IPS-15b (cell line): ENCODE data around the gene BOLL.
"Not testable (repeated sequence)": the region's sequence is repeated elsewhere in the genome, so short reads cannot be mapped to it uniquely, and the experiment has no call there.

Source experiments
- H3K27me3 ChIP-seq: one replicate; pipeline ENCODE4 v1.6.1; 2013; ENCODE audit warnings: low read length; ENCODE audit not compliant: control insufficient read depth, insufficient read depth
- H3K36me3 ChIP-seq: one replicate; pipeline ENCODE4 v1.6.1; 2013; ENCODE audit warnings: low read length; ENCODE audit not compliant: control insufficient read depth, insufficient read depth
- H3K4me1 ChIP-seq: one replicate; pipeline ENCODE4 v1.6.1; 2013; ENCODE audit warnings: mild to moderate bottlenecking, low read length; ENCODE audit not compliant: control insufficient read depth, insufficient read depth
- H3K4me3 ChIP-seq: one replicate; pipeline ENCODE4 v1.5.1; 2013; ENCODE audit warnings: low read depth, low read length
- H3K9ac ChIP-seq: one replicate; pipeline ENCODE4 v1.6.1; 2013; ENCODE audit warnings: low read depth, mild to moderate bottlenecking, low read length
- H3K9me3 ChIP-seq: one replicate; pipeline ENCODE4 v1.6.1; 2013; ENCODE audit warnings: mild to moderate bottlenecking, low read length; ENCODE audit not compliant: control insufficient read depth, insufficient read depth

Gene BOLL

DNA sequence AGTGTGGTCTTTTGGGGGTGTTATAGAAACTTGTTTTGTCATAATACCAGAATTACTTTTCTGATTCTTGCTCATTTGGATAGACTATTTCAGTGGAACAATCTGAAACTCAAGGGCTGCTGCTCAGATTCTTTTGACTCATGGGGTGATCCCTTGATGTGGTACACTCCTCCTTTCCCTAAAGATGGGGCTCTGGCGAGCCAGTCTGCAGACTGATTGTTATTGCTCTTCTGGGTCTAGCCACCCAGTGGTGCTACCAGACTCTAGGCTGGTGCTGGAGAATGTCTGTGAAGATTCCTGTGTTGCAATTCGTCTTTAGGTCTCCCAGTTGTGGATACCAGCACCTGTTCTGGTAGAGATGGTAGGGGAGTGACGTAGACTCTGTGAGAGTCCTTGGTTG, 84.2 kb downstream of the BOLL start:
- Histone ChIP-seq H3K36me3 (no peaks in the 10 kb centered on the region), H3K4me3 (no peak overlapping the region), H3K27me3 (no peaks in the 10 kb centered on the region), H3K9ac (no peak overlapping the region), H3K4me1 (no peaks in the 10 kb centered on the region), H3K9me3 (no peaks in the 10 kb centered on the region)

DNA sequence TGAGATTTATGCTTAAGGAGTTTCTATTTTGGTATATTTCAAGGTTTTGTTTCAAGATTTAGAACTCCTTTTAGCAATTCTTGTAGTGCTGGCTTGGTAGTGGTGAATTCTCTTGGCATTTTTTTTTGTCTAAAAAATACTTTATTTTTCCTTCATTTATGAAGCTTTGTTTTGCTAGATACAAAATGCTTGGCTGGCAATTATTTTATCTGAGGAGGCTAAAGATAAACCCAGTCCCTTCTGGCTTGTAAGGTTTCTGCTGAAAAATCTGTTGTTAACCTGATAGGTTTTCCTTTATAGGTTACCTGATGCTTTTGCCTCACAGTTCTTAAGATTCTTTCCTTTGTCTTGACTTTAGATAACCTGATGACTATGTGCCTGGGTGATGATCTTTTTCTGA, 85.4 kb downstream of the BOLL start:
- H3K4me3 ChIP-seq, H3K27me3 ChIP-seq, H3K36me3 ChIP-seq, H3K4me1 ChIP-seq, H3K9me3 ChIP-seq, H3K9ac ChIP-seq: not testable (repeated sequence)

DNA sequence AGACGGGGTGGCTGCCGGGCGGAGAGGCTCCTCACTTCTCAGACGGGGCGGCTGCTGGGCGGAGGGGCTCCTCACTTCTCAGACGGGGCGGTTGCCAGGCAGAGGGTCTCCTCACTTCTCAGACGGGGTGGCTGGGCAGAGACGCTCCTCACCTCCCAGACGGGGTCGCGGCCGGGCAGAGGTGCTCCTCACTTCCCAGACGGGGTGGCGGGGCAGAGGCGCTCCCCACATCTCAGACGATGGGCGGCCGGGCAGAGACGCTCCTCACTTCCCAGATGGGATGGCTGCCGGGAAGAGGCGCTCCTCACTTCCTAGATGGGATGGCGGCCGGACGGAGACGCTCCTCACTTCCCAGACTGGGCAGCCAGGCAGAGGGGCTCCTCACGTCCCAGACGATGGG, 88.5 kb downstream of the BOLL start:
- not testable (repeated sequence) for H3K36me3 ChIP-seq, H3K4me1 ChIP-seq, H3K4me3 ChIP-seq, H3K9me3 ChIP-seq, H3K27me3 ChIP-seq, H3K9ac ChIP-seq

- H3K9ac ChIP-seq, H3K9me3 ChIP-seq, H3K4me1 ChIP-seq, H3K4me3 ChIP-seq, H3K27me3 ChIP-seq, H3K36me3 ChIP-seq: not testable (repeated sequence)
Measured at GRCh38 chr2:197695971-197696370, 89.1 kb downstream of the BOLL start.

DNA sequence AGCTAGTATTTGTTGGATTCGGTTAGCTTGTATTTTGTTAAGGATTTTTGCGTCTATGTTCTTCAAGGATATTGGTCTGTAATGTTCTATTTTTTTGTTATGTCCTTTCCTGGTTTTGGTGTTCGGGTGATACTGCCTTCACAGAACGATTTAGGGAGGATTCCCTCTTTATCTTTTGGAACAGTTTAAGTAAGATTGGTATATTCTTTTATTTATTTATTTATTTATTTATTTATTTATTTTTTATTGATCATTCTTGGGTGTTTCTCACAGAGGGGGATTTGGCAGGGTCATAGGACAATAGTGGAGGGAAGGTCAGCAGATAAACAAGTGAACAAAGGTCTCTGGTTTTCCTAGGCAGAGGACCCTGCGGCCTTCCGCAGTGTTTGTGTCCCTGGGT, 89.9 kb downstream of the BOLL start:
- not testable (repeated sequence) for H3K9me3 ChIP-seq, H3K9ac ChIP-seq, H3K4me3 ChIP-seq, H3K4me1 ChIP-seq, H3K36me3 ChIP-seq, H3K27me3 ChIP-seq

GRCh38 chr2:197677483-197677882, 107.6 kb downstream of the BOLL start:
- no peaks in the 10 kb centered on the region for H3K9me3 ChIP-seq
- H3K27me3 ChIP-seq: no peaks in the 10 kb centered on the region
- H3K4me1 ChIP-seq: peaks cover 13% of the 10 kb centered on the region
- H3K4me3 ChIP-seq: no peak overlapping the region
- no peaks in the 10 kb centered on the region for H3K36me3 ChIP-seq
- H3K9ac ChIP-seq: no peak overlapping the region

- H3K36me3 ChIP-seq: no peaks in the 10 kb centered on the region
- no peak overlapping the region for H3K9ac ChIP-seq
- no peaks in the 10 kb centered on the region for H3K9me3 ChIP-seq
- no peaks in the 10 kb centered on the region for H3K27me3 ChIP-seq
- peaks cover 13% of the 10 kb centered on the region for H3K4me1 ChIP-seq
- no peak overlapping the region for H3K4me3 ChIP-seq
Measured at GRCh38 chr2:197677056-197677455, 108.1 kb downstream of the BOLL start.
